ENCODE measurements around the gene OSMR. TPM values are rescaled to one million over a fixed set of nuclear protein-coding genes. Genes with fewer than 3 reads are reported as not detected.

Gene OSMR
- polyA plus RNA-seq, 2 of the 4 experiments (the other 2 are of a cell fraction) = 58.5 to 92.4 TPM

- no peak overlapping the region for H3K27ac ChIP-seq
- no peak overlapping the region for H3K4me3 ChIP-seq
- TF ChIP-seq CEBPB (IDR thresholded peaks at IDR 0.05) (no peak), KDM1A (IDR thresholded peaks at IDR 0.05; ENCODE audit: low read depth) (no peak), REST (IDR thresholded peaks at IDR 0.05) (no peak), CHD2 (IDR thresholded peaks at IDR 0.05; ENCODE audit: low read length, partially characterized antibody) (no peak), ZC3H11A (IDR thresholded peaks at IDR 0.05) (no peak), TP53 (CRISPR knock-in tag; IDR thresholded peaks at IDR 0.05) (no peak), HDAC2 (IDR thresholded peaks at IDR 0.05) (no peak), MAX (IDR thresholded peaks at IDR 0.05) (no peak), CHD4 (IDR thresholded peaks at IDR 0.05; ENCODE audit: borderline replicate concordance) (no peak), JUNB (IDR thresholded peaks at IDR 0.05) (no peak), HES2 (IDR thresholded peaks at IDR 0.05) (no peak), ZFP36 (IDR thresholded peaks at IDR 0.05; ENCODE audit: borderline replicate concordance, partially characterized antibody) (no peak), FOXS1 (CRISPR knock-in tag; IDR thresholded peaks at IDR 0.05) (no peak), FOSL2 (IDR thresholded peaks at IDR 0.05) (no peak), FOSL2 (CRISPR knock-in tag; IDR thresholded peaks at IDR 0.05) (no peak), BCL3 (IDR thresholded peaks at IDR 0.05) (no peak)
- ChIA-PET CTCF (no interaction called here), POLR2A (no interaction called here)
- peaks cover 26% of the 10 kb centered on the region for H3K9me3 ChIP-seq
- no peak overlapping the region for H3K4me2 ChIP-seq
- WGBS (ENCODE audit: missing lambda C conversion rate) = 96% methylated on average over 6 of the region's 6 CpGs
- no peaks in the 10 kb centered on the region for H3K4me1 ChIP-seq
- ATAC-seq (peak; percentile 44 to 51; a peak in 4 of 6 replicates), FAIRE-seq (no peak), DNase-seq (ENCODE audit: low read depth in 1 of 2, low spot score in 1 of 2) (no peak)
Measured at GRCh38 chr5:38891563-38891962, 45.8 kb downstream of the OSMR start.

- FAIRE-seq (no peak), ATAC-seq (no peak), DNase-seq (ENCODE audit: low read depth in 1 of 2, low spot score in 1 of 2) (no peak)
- Histone ChIP-seq H3K4me3 (no peak overlapping the region), H3K9me3 (peaks cover 28% of the 10 kb centered on the region), H3K4me1 (no peaks in the 10 kb centered on the region), H3K27ac (no peak overlapping the region), H3K4me2 (no peak overlapping the region)
- 87% methylated on average over 3 of the region's 3 CpGs for WGBS (ENCODE audit: missing lambda C conversion rate)
- POLR2A ChIA-PET = no interaction called here
- CTCF ChIA-PET = interaction anchor here (1.0 to 2.7 kb wide), 5 partner anchors 13 to 451 kb away, joined by 3 to 13 read pairs (median 6); no protein-coding TSS in a partner anchor
- TF ChIP-seq JUNB (IDR thresholded peaks at IDR 0.05) (no peak), EP300 (IDR thresholded peaks at IDR 0.05) (no peak), PHF8 (IDR thresholded peaks at IDR 0.05; ENCODE audit: borderline replicate concordance, low read depth) (no peak), POLR2A (IDR thresholded peaks at IDR 0.05; ENCODE audit: low read length) (no peak), NPAS2 (CRISPR knock-in tag; IDR thresholded peaks at IDR 0.05; ENCODE audit: borderline replicate concordance) (no peak), REST (IDR thresholded peaks at IDR 0.05) (no peak), JUN (IDR thresholded peaks at IDR 0.05) (no peak), ZC3H11A (IDR thresholded peaks at IDR 0.05) (no peak), MAFK (IDR thresholded peaks at IDR 0.05; ENCODE audit: partially characterized antibody) (no peak), ATOH8 (CRISPR knock-in tag; IDR thresholded peaks at IDR 0.05; ENCODE audit: low read depth) (no peak), CEBPB (IDR thresholded peaks at IDR 0.05) (no peak), FOXS1 (CRISPR knock-in tag; IDR thresholded peaks at IDR 0.05) (no peak), CHD4 (IDR thresholded peaks at IDR 0.05; ENCODE audit: borderline replicate concordance) (no peak), TP53 (CRISPR knock-in tag; IDR thresholded peaks at IDR 0.05) (no peak), FOSL2 (IDR thresholded peaks at IDR 0.05) (no peak), FOSL2 (CRISPR knock-in tag; IDR thresholded peaks at IDR 0.05) (no peak), ZFP36 (IDR thresholded peaks at IDR 0.05; ENCODE audit: borderline replicate concordance, partially characterized antibody) (no peak), FOSB (CRISPR knock-in tag; IDR thresholded peaks at IDR 0.05) (no peak)
Measured at GRCh38 chr5:38892363-38892762, 46.6 kb downstream of the OSMR start.

All from A549 (cell line).